Upper lobe of left lung (tissue), 6 donors: ENCODE measurements around the gene CUL2. TPM values are rescaled to one million over a fixed set of nuclear protein-coding genes. Genes with fewer than 3 reads are reported as not detected.

ENCODE experiments used
- ATAC-seq, 2 donors: fragments of 200-7000 bp; cut with Tn5 transposase; one replicate each; pipeline ENCODE4 v1.9.1; 2022; ENCODE audit warnings: mild to moderate bottlenecking in 2 of 2, moderate library complexity in 2 of 2; ENCODE audit not compliant: low FRiP score in 2 of 2
- DNase-seq, 2 donors: peaks; one replicate each; pipeline ENCODE4 v3.0.0-alpha.2; 2019 to 2020
- H3K27ac ChIP-seq, 4 donors: fragments of 200-600 bp; sonication (generic); one replicate each; pipeline ENCODE4 v1.5.1; 2016 to 2019
- H3K27me3 ChIP-seq, 4 donors: fragments of 200-600 bp; sonication (generic); one replicate each; pipeline ENCODE4 v1.5.1; 2017 to 2019
- H3K36me3 ChIP-seq, 4 donors: fragments of 200-600 bp; sonication (generic); one replicate each; pipeline ENCODE4 v1.5.1; 2016 to 2019
- H3K4me1 ChIP-seq, 4 donors: fragments of 200-600 bp; sonication (generic); one replicate each; pipeline ENCODE4 v1.5.1; 2018 to 2019
- H3K4me3 ChIP-seq, 4 donors: fragments of 200-600 bp; sonication (generic); one replicate each; pipeline ENCODE4 v1.5.1; 2017 to 2019; ENCODE audit warnings: mild to moderate bottlenecking in 2 of 4, moderate library complexity in 1 of 4
- H3K9me3 ChIP-seq, 4 donors: fragments of 200-600 bp; sonication (generic); one replicate each; pipeline ENCODE4 v1.5.1; 2018 to 2019
- EP300 ChIP-seq, 4 donors: sonication (generic); formaldehyde crosslinking; IDR thresholded peaks; one replicate each; pipeline ENCODE4 v1.5.1; 2017; ENCODE audit warnings: antibody characterized with exemption in 4 of 4, control low read depth in 2 of 4
- POLR2A ChIP-seq, 4 donors: fragments of 450-650 bp; IDR thresholded peaks; one replicate each; pipeline ENCODE4 v1.5.1; 2016 to 2017; ENCODE audit warnings: antibody characterized with exemption in 4 of 4, mild to moderate bottlenecking in 2 of 4
- POLR2AphosphoS5 ChIP-seq, 2 donors: sonication (generic); formaldehyde crosslinking; IDR thresholded peaks; one replicate each; pipeline ENCODE4 v1.5.1; 2017; ENCODE audit warnings: antibody characterized with exemption in 2 of 2
- WGBS, 2 donors: methylation state at CpG; one replicate each; pipeline ENCODE4 v1.1.5; 2017 to 2018; 5-methylcytosine and 5-hydroxymethylcytosine counted together
- total RNA-seq, 6 donors: library from RNA; depleted of rRNA in 4 of 6; stranded (reverse); fragments of >200 nt in 4 of 6; gene quantifications; one replicate each; pipeline versions ENCODE4 v1.1.0 to v1.2.1, GENCODE V29; 2016 to 2021
- TF ChIP-seq, protein P1 (sequence below), 6 experiments: fragments of 450-650 bp in 4 of 6; fragments of 200-600 bp in 2 of 6; sonication (generic) in 2 of 6; IDR thresholded peaks; one replicate each; pipeline ENCODE4 v1.5.1; 2016 to 2019; ENCODE audit warnings: antibody characterized with exemption in 6 of 6
- donor health status: DM: no; HTN: no; CAD: no; lungs with moderate emphysema.
- donor health status: DM: no; HTN: yes; CAD: no; lungs with severe emphysema.

The CUL2 gene
- total RNA-seq, 6 donors from 2014 or later, result 11.8 to 30.7 (median 19.7) TPM

DNA sequence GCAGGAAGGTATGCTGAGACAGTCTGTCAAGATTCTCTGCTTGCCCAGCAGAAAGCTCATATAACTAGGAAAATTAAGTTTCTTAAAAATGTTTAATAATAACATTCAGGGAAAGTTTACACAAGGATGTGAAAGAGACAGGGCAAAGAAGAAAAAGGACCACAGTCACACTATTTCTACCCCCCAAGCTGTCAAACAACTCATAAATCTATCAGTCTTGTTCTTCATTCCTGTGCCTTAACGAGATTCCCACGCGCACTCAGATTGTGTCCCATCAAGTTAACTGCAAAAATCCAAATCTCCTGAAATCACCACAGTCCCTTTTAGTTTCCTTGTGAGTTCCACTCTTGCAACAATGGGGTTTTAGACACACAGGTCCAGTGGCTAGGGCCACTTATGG lies 14.9 kb downstream of the CUL2 start:
- no peak overlapping the region for H3K27ac ChIP-seq
- H3K9me3 ChIP-seq, result no peaks in the 10 kb centered on the region
- no peaks in the 10 kb centered on the region for H3K27me3 ChIP-seq
- ATAC-seq (no peak), DNase-seq (no peak)
- no peak overlapping the region for H3K4me3 ChIP-seq
- WGBS, 2 donors, result 84 to 90% methylated on average over 3 of the region's 3 CpGs
- TF ChIP-seq POLR2AphosphoS5 (IDR thresholded peaks at IDR 0.05) (no peak), POLR2A (IDR thresholded peaks at IDR 0.05) (no peak), EP300 (IDR thresholded peaks at IDR 0.05) (no peak)
- TF ChIP-seq, protein P1, sequence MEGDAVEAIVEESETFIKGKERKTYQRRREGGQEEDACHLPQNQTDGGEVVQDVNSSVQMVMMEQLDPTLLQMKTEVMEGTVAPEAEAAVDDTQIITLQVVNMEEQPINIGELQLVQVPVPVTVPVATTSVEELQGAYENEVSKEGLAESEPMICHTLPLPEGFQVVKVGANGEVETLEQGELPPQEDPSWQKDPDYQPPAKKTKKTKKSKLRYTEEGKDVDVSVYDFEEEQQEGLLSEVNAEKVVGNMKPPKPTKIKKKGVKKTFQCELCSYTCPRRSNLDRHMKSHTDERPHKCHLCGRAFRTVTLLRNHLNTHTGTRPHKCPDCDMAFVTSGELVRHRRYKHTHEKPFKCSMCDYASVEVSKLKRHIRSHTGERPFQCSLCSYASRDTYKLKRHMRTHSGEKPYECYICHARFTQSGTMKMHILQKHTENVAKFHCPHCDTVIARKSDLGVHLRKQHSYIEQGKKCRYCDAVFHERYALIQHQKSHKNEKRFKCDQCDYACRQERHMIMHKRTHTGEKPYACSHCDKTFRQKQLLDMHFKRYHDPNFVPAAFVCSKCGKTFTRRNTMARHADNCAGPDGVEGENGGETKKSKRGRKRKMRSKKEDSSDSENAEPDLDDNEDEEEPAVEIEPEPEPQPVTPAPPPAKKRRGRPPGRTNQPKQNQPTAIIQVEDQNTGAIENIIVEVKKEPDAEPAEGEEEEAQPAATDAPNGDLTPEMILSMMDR (IDR thresholded peaks at IDR 0.05), result no peak
- peaks cover 0 to 10% (median 0%) of the 10 kb centered on the region in 4 donors for H3K4me1 ChIP-seq
- H3K36me3 ChIP-seq, result peaks cover 0 to 18% (median 0%) of the 10 kb centered on the region in 4 donors

DNA sequence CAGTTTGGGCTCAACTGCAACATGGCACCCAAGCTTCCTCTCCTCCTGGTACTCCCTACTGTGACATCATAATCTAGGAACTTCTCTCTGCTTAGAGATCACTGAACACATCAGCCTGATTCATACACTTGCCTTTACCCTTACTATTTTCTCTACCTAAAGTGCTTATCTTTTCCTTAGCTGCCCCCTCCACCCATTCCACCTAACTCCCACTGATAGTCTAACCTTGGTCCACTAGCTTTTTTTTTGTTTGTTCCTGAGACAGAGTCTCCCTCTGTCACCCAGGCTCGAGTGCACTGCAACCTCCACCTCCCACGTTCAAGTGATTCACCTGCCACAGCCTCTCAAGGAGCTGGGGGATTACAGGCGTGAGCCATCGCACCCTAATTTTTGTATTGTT lies 15.9 kb downstream of the CUL2 start:
- H3K27me3 ChIP-seq, result no peaks in the 10 kb centered on the region
- TF ChIP-seq POLR2AphosphoS5 (IDR thresholded peaks at IDR 0.05) (no peak), EP300 (IDR thresholded peaks at IDR 0.05) (no peak), POLR2A (IDR thresholded peaks at IDR 0.05) (no peak)
- TF ChIP-seq, protein P1 (IDR thresholded peaks at IDR 0.05), result no peak
- no peak overlapping the region for H3K27ac ChIP-seq
- ATAC-seq, result no peak
- 91 to 94% methylated on average over 4 of the region's 4 CpGs for WGBS, 2 donors
- no peak for DNase-seq
- no peaks in the 10 kb centered on the region for H3K9me3 ChIP-seq
- peaks cover 0 to 10% (median 0%) of the 10 kb centered on the region in 4 donors for H3K4me1 ChIP-seq
- no peak overlapping the region for H3K4me3 ChIP-seq
- peaks cover 0 to 28% (median under 1%) of the 10 kb centered on the region in 4 donors for H3K36me3 ChIP-seq

DNA sequence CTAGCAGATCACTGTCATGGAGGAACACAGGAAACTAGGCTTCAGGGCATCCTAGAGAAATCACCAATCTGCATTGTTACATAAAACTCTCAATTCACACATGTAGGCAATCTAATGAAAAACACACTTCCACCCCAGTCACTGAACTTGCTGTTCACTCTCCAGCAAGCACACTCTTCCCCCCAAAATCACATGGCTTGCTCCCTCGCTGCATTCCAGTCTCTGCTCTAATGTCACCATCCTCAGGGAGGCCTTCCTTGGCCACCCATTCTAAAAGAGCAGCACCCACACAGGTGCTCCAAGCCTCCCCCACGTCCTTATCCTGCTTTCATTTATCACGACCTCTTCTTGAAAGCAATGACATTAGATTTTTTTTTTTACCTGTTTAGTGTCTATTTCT lies 19.6 kb downstream of the CUL2 start:
- 88 to 90% methylated on average over 3 of the region's 3 CpGs for WGBS, 2 donors
- no peak for ATAC-seq
- no peaks in the 10 kb centered on the region for H3K9me3 ChIP-seq
- H3K36me3 ChIP-seq, result peaks cover 3 to 40% (median 9%) of the 10 kb centered on the region in 4 donors
- no peak overlapping the region for H3K4me3 ChIP-seq
- H3K4me1 ChIP-seq, result peaks cover 0 to 10% (median 0%) of the 10 kb centered on the region in 4 donors
- H3K27ac ChIP-seq, result no peak overlapping the region
- H3K27me3 ChIP-seq, result no peaks in the 10 kb centered on the region
- TF ChIP-seq EP300 (IDR thresholded peaks at IDR 0.05) (no peak), POLR2AphosphoS5 (IDR thresholded peaks at IDR 0.05) (no peak), POLR2A (IDR thresholded peaks at IDR 0.05) (no peak)
- no peak for DNase-seq

DNA sequence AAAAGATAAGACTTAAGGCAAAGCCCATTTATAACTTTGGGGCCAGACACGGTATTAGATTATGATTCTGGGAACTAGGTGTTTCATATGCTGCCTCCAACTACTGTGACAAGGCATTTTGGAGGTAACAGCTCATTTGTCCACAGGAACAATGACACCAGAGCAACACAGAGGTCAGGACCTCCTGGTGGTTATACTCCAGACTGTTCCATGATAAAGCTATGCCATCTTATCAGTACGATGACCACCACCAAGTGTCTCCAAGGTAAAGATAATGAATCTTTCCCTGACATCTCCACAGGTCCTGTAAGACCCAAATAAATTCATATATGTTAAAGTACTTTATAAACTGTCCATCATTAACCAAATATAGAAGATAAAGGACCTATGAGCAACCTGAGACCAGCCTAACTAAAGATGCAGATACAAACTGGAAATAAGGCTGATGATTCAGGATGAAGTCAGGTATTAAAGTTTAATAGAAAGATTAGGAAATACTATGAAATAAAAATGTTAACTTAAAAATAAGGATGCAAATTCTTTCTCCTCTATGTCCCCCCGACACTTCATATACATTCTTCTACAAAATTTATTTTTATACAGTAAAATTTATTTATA lies 26.2 kb downstream of the CUL2 start:
- H3K9me3 ChIP-seq, result no peaks in the 10 kb centered on the region
- no peak overlapping the region for H3K27ac ChIP-seq
- peaks cover 9 to 70% (median 28%) of the 10 kb centered on the region in 4 donors for H3K36me3 ChIP-seq
- ATAC-seq (no peak), DNase-seq (no peak)
- TF ChIP-seq EP300 (IDR thresholded peaks at IDR 0.05), result no peak
- TF ChIP-seq POLR2A (IDR thresholded peaks at IDR 0.05), result no peak
- TF ChIP-seq, protein P1 (IDR thresholded peaks at IDR 0.05), result no peak
- no peak for TF ChIP-seq POLR2AphosphoS5 (IDR thresholded peaks at IDR 0.05)
- 95 to 97% methylated on average over 3 of the region's 3 CpGs for WGBS, 2 donors
- no peaks in the 10 kb centered on the region for H3K27me3 ChIP-seq
- H3K4me1 ChIP-seq, result no peaks in the 10 kb centered on the region
- H3K4me3 ChIP-seq, result no peak overlapping the region

DNA sequence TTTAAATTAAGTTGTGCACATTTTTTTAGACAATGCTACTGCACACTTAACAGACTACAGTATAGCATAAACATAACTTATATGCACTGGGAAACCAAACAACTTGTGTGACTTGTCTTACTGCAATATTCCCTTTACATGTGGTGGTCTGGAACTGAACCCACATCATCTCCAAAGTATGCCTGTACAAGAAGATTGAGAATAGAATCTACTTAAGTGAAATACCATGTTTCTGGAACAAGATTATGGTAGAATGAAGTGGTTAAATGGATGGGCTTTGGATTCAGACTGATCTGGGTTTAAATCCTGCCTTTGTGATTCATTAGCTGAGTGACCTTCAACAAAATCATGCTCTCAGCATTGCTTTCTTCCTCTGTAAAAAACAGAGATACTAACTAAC lies 30.7 kb downstream of the CUL2 start:
- Histone ChIP-seq H3K9me3 (no peaks in the 10 kb centered on the region), H3K4me1 (peaks cover 0 to 14% (median 12%) of the 10 kb centered on the region in 4 donors), H3K36me3 (peaks cover 6 to 61% (median 22%) of the 10 kb centered on the region in 4 donors), H3K27me3 (no peaks in the 10 kb centered on the region), H3K4me3 (no peak overlapping the region), H3K27ac (no peak overlapping the region)
- DNase-seq (no peak), ATAC-seq (no peak)
- TF ChIP-seq POLR2A (IDR thresholded peaks at IDR 0.05) (no peak), POLR2AphosphoS5 (IDR thresholded peaks at IDR 0.05) (no peak)
- TF ChIP-seq, protein P1 (IDR thresholded peaks at IDR 0.05), result no peak
